ENCODE results near the gene AMT. TPM values are rescaled to one million over a fixed set of nuclear protein-coding genes. Genes with fewer than 3 reads are reported as not detected.

Gene AMT
- total RNA-seq: 1.9 and 2.5 TPM in 2 replicates

- no peak for DNase-seq (ENCODE audit: extremely low read depth, low read depth, low spot score)
Observed at GRCh38 chr3:49422379-49423248, at the start of gene AMT. AMT (minus strand) TSS chr3:49422473; CDS start chr3:49422450, 23 bp downstream.

GRCh38 chr3:49470714-49471420 is 48.6 kb upstream of the AMT start:
- no peak for DNase-seq (ENCODE audit: extremely low read depth, low read depth, low spot score)

DNA sequence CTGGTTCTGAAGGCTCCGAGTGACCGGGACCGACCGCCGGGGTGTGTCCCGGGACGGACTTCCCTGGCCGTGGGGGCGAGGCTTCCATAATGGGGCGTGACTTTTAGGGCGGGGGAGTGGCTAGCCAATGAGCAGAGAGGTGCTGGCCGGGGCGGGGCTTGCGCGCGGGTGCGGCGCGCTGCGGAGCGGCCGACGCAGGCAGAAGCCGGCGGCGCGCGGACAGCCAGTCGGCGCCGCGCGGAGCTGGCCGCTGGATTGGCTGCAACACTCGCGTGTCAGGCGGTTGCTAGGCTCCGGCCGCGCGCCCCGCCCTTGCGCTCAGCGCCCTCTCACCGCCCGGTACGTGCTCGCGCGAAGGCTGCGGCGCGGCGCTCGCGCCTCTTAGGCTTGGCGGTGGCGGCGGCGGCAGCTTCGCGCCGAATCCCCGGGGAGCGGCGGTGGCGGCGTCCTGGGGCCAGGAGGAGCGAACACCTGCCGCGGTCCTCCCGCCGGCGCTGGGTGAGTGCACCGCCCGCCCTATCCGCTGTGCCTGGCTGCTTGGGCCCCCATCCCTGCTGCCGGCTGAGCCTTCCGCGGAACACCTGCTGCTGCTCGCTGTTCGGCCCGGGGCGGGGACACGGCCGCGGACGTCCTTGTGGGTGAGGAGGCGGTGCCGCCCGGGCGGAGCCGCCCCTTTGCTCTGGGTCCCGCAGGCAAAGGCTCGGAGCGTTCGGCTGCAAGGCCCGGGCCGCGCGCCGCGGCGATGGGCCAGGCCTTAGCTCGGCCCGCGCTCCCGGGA is 47.9 kb upstream of the AMT start, which contains the start of gene DAG1:
DAG1 (plus strand) TSS at position 332 of the 778 bp plus-strand sequence. CDS start 40,268 bp downstream, outside the sequence.
- no peak for DNase-seq (ENCODE audit: extremely low read depth, low read depth, low spot score)

DNA sequence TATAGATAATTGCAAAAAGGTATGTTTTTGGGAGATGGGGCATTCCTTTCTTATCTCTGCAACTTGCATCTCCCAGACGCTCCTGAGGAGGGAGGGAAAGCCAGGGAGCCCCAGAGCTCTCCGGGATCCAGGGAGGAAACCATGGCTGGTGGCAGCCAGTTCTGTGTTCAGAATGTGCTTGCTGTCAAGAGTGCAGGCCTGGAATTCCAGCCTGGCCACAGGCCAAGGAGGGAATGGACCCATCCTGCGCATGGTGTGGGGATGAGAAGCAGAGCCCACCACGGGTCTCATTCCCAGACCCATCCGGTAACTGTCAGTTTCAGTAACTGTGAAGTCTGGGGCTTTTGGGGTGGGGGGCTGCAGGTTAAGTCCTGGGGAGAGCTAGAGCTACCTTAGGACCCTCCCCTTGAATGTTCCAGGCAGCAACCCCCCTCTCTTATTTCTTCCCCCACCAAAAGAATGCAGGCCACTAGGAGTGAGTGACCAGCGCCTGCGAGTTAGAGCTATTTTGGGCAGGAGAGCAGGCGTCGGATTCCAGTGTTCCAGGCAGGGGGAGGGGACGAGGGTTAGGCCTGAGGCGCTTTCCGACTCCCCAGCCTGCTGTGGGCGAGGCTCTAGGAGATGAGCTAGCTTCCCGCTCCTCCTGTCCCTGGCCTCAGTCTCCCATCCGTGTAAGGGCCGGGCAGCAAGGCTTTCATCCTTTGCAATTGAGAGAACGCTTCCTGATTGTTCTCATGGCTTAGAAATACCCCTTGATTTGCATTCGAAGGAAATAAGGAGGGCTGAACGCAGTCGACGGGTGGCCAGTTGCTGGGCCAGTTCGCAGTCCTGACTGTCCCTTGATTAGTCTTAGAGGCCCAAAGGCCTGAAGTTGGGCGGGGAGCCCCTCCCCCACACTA is 47.0 kb upstream of the AMT start:
- peak; percentile 36 for DNase-seq (ENCODE audit: extremely low read depth, low read depth, low spot score)

DNA sequence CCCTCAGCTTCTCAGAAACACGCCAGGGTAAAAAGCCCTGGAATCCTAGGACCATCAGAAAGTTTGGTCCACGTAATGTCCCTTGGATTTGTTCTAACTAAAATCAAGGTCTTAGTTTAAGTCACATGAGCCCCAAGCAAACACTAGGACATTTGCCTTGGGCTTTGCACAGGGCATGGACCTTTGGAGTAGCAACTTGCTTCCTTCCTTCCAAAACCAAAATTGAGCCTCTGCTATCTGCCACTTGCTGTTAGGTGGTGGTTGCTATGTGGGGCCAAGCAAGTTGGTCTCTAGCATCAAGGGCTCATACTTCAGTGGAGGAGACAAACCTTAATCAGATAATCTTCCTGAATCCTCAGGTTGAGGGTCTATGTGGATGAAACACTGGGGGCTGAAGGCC is 43.8 kb upstream of the AMT start:
- no peak for DNase-seq (ENCODE audit: extremely low read depth, low read depth, low spot score)

DNA sequence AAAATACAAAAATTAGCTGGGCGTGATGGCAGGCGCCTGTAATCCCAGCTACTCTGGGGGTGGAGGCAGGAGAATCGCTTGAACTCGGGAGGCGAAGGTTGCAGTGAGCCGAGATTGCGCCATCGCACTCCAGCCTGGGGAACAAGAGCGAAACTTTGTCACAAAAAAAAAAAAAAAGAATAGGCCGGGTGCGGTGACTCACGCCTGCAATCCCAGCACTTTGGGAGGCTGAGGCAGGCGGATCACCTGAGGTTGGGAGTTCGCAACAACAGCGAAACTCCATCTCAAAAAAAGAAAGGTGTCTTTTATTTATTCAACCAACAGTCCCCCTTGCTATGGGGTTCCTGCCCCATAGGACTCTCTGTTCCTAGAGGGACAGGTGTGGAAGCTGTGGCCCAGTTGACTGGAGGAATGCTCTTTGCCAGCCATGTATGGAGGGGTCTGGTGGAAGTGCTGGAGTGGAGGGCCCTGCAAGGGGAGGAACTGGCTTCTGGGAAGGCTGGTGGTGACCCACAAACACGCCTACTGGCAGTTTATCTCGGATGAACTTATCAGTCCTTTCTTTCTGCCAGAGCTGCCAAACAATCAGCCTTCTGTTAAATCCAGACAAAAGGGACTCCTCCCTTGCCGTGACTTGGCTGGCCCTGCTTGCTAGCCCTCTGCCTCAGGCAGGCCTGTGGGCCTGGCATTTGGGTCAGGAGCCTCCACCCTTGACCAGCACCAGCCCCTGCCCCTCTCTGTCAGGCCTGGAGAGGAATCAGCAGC is 43.2 kb upstream of the AMT start:
- DNase-seq (ENCODE audit: extremely low read depth, low read depth, low spot score): no peak

DNA sequence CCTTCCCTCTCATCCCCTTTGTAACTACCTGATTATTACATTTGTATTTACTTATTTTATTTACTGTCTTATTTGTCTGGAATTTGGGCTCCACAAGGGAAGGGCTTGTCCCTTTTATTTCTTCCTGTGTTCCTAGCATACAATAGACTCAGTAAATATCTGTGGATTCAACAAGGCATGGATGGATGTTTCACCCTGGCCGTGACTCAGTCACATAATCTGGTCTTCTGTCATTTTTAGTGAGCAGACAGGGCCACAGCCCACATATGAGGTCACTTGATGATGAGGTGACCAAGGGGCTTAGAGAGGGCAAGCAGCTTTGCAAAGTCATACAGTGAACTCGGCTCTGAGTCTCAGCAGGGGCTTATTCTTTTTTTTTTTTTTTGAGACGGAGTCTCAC is 39.9 kb upstream of the AMT start:
- DNase-seq (ENCODE audit: extremely low read depth, low read depth, low spot score): no peak

- no peak for DNase-seq (ENCODE audit: extremely low read depth, low read depth, low spot score)
Observed at GRCh38 chr3:49461443-49462171, 39.3 kb upstream of the AMT start.

- DNase-seq (ENCODE audit: extremely low read depth, low read depth, low spot score): no peak
Observed at GRCh38 chr3:49460956-49461355, 38.7 kb upstream of the AMT start.

GRCh38 chr3:49460188-49460890 is 38.1 kb upstream of the AMT start:
- DNase-seq (ENCODE audit: extremely low read depth, low read depth, low spot score): no peak

- DNase-seq (ENCODE audit: extremely low read depth, low read depth, low spot score): no peak
Observed at GRCh38 chr3:49456466-49456865, 34.2 kb upstream of the AMT start.

- no peak for DNase-seq (ENCODE audit: extremely low read depth, low read depth, low spot score)
Observed at GRCh38 chr3:49454898-49455681, 32.8 kb upstream of the AMT start.

DNA sequence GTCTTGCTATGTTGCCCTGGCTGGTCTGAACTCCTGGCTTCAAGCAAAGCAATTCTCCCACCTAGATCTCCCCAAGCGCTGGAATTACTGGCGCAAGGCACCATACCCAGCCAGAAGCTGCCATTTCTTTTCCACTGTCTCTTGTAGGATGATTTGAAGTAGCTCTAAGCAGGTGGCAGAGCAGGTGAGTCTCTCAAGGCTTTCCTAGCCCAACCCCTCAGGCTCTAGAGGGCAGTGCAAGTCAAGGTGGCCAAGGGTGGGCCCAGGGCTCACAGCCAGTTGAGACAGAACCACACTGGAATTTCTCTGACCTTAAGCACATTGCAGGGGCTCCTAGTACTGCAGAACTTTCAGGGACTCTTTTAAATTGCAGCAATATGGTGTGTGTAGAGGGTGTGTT is 32.2 kb upstream of the AMT start:
- no peak for DNase-seq (ENCODE audit: extremely low read depth, low read depth, low spot score)

DNA sequence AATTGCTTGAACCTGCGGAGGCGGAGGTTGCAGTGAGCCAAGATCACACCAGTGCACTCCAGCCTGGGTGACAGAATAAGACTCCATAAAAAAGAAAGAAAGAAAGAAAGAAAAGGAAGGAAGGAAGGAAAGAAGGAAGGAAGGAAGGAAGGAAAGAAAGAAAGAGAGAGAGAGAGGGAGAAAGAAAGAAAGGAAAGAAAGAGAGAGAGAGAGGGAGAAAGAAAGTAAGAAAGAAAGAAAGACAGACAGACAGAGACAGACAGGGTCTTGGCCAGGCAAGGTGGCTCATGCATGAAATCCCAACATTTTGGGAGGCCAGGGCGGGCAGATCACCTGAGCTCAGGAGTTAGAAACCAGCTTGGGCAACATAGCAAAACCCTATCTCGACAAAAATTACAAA is 31.3 kb upstream of the AMT start:
- DNase-seq (ENCODE audit: extremely low read depth, low read depth, low spot score): no peak

DNA sequence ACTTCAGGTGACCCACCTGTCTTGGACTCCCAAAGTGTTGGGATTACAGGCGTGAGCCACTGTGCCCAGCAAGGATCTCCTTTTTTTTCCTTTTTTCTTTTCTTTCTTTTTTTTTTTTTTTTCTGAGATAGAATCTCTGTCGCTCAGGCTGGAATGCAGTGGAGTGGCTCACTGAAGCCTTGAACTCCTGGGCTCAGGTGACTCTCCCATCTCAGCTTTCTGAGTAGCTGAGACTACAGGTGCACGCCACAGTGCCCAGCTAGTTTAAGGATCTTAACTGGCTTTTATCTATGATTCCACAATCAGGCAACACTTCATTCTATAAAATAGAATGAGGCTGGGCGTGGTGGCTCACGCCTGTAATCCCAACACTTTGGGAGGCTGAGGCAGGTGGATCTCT is 23.1 kb upstream of the AMT start:
- no peak for DNase-seq (ENCODE audit: extremely low read depth, low read depth, low spot score)

GRCh38 chr3:49434731-49435130 is 12.5 kb upstream of the AMT start:
- no peak for DNase-seq (ENCODE audit: extremely low read depth, low read depth, low spot score)

- no peak for DNase-seq (ENCODE audit: extremely low read depth, low read depth, low spot score)
Observed at GRCh38 chr3:49428752-49429080, 6.4 kb upstream of the AMT start.

- no peak for DNase-seq (ENCODE audit: extremely low read depth, low read depth, low spot score)
Observed at GRCh38 chr3:49427586-49427985, 5.3 kb upstream of the AMT start.
